Vagina (tissue), 1 donor: ENCODE results near the gene GGTLC1. TPM values are rescaled to one million over a fixed set of nuclear protein-coding genes. Genes with fewer than 3 reads are reported as not detected.

ENCODE experiments used
- small RNA-seq: library from RNA; depleted of rRNA; stranded (forward); fragments of <200 nt; gene quantifications from one replicate; pipeline ENCODE3, GENCODE V24; 2016
- total RNA-seq: library from RNA; depleted of rRNA; stranded (reverse); fragments of >200 nt; gene quantifications from one replicate; pipeline ENCODE4 v1.2.3, GENCODE V29; 2016

Gene GGTLC1
- total RNA-seq, 1 donor from 2014 or later = not detected

Small RNA genes lying within 50 kb of the gene (small RNA-seq; reads per million reads assigned to genes)
- gene AL133466.1 = not detected

Other genes with a start within 250 kb of the GGTLC1 start
- gene CST1, start 237.8 kb downstream of the GGTLC1 start, total RNA-seq = not detected
- not detected for gene CST2, start 162.1 kb downstream of the GGTLC1 start, total RNA-seq
- not detected for gene CST5, start 109.0 kb downstream of the GGTLC1 start, total RNA-seq